SK-N-SH treated with all-trans-retinoic acid at 6 μM for 48 hours (cell line): ENCODE results near the gene CRISP3.

Experiments
- ATAC-seq: fragments of 200-7000 bp; cut with Tn5 transposase; 3 replicates; pipeline ENCODE4 v1.9.1; 2020; ENCODE audit warnings: mild to moderate bottlenecking, moderate library complexity
- ARNTL ChIP-seq: fragments of 450-650 bp; formaldehyde crosslinking; IDR thresholded peaks from 2 replicates; pipeline ENCODE4 v1.5.0; 2020; ENCODE audit warnings: low read depth, mild to moderate bottlenecking, moderate library complexity, borderline replicate concordance
- CSDC2 ChIP-seq: fragments of 250-450 bp; sonication (Bioruptor Pico); IDR thresholded peaks from 2 replicates; pipeline ENCODE4 v1.5.0; 2020; ENCODE audit warnings: mild to moderate bottlenecking, moderate library complexity
- ESRRG ChIP-seq: fragments of 250-450 bp; sonication (Bioruptor Pico); IDR thresholded peaks from 2 replicates; pipeline ENCODE4 v1.6.1; 2021; ENCODE audit warnings: mild to moderate bottlenecking
- GLIS3 ChIP-seq: fragments of 250-450 bp; sonication (Bioruptor Pico); IDR thresholded peaks from 2 replicates; pipeline ENCODE4 v1.5.0; 2020; ENCODE audit warnings: mild to moderate bottlenecking, moderate library complexity
- OSR1 ChIP-seq: fragments of 250-450 bp; sonication (Bioruptor Pico); IDR thresholded peaks from 2 replicates; pipeline ENCODE4 v1.8.0; 2022; ENCODE audit warnings: moderate library complexity, mild to moderate bottlenecking, inconsistent platforms
- POU6F1 ChIP-seq: fragments of 250-450 bp; sonication (Bioruptor Pico); IDR thresholded peaks from 2 replicates; pipeline ENCODE4 v1.8.0; 2021; ENCODE audit warnings: low read depth, mild to moderate bottlenecking, moderate library complexity, borderline replicate concordance
- RARB ChIP-seq: fragments of 250-450 bp; sonication (Bioruptor Pico); IDR thresholded peaks from 2 replicates; pipeline ENCODE4 v1.8.0; 2021; ENCODE audit warnings: mild to moderate bottlenecking, moderate library complexity
- SNAI2 ChIP-seq: fragments of 250-450 bp; sonication (Bioruptor Pico); IDR thresholded peaks from 2 replicates; pipeline ENCODE4 v1.5.0; 2020; ENCODE audit warnings: mild to moderate bottlenecking, moderate library complexity
- TCF4 ChIP-seq: fragments of 250-450 bp; sonication (Bioruptor Pico); IDR thresholded peaks from 2 replicates; pipeline ENCODE4 v1.8.0; 2021; ENCODE audit warnings: mild to moderate bottlenecking, moderate library complexity, borderline replicate concordance
- TOX ChIP-seq: fragments of 250-450 bp; sonication (Bioruptor Pico); IDR thresholded peaks from 2 replicates; pipeline ENCODE4 v1.8.0; 2021; ENCODE audit warnings: mild to moderate bottlenecking, moderate library complexity, borderline replicate concordance
- ZFP3 ChIP-seq: fragments of 250-450 bp; sonication (Bioruptor Pico); IDR thresholded peaks from 2 replicates; pipeline ENCODE4 v1.5.0; 2020; ENCODE audit warnings: mild to moderate bottlenecking, moderate library complexity
- ZFP30 ChIP-seq: fragments of 450-650 bp; formaldehyde crosslinking; IDR thresholded peaks from 2 replicates; pipeline ENCODE4 v1.5.0; 2022; ENCODE audit warnings: mild to moderate bottlenecking, moderate library complexity
- ZNF8 ChIP-seq: fragments of 450-650 bp; formaldehyde crosslinking; IDR thresholded peaks from 2 replicates; pipeline ENCODE4 v1.5.0; 2020; ENCODE audit warnings: mild to moderate bottlenecking, moderate library complexity
- TF ChIP-seq, protein P1 (sequence below): fragments of 250-450 bp; sonication (Bioruptor Pico); IDR thresholded peaks from 2 replicates; pipeline ENCODE4 v1.5.1; 2021; ENCODE audit warnings: mild to moderate bottlenecking, moderate library complexity
- TF ChIP-seq, protein P2 (sequence below): fragments of 250-450 bp; sonication (Bioruptor Pico); IDR thresholded peaks from 2 replicates; pipeline ENCODE4 v1.5.0; 2020; ENCODE audit warnings: mild to moderate bottlenecking, moderate library complexity

The CRISP3 gene

GRCh38 chr6:49784272-49784671, 40.1 kb upstream of the CRISP3 start (continued):
- no peak for TF ChIP-seq TCF4
- TF ChIP-seq GLIS3 (CRISPR knock-in tag): no peak
- TF ChIP-seq ZFP30 (CRISPR knock-in tag): no peak
- TF ChIP-seq RARB: no peak

DNA sequence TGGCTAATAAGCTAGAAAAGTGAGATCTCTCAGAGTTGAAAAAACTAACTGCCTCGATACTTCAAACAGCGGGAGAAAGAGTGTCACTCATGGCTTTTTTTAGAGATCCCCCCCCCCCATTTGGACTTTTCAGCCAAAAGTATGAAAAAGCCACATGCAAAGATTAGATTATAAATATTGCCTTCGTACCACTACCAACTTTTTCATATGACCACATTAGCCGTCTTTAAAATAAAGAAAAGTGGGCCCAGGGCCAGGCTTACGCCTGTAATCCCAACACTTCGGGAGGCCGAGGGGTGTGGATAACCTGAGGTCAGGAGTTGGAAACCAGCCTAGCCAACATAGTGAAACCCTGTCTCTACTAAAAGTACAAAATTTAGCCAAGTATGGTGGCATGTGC, 38.5 kb upstream of the CRISP3 start:
- ATAC-seq: no peak
- TF ChIP-seq, protein P1, sequence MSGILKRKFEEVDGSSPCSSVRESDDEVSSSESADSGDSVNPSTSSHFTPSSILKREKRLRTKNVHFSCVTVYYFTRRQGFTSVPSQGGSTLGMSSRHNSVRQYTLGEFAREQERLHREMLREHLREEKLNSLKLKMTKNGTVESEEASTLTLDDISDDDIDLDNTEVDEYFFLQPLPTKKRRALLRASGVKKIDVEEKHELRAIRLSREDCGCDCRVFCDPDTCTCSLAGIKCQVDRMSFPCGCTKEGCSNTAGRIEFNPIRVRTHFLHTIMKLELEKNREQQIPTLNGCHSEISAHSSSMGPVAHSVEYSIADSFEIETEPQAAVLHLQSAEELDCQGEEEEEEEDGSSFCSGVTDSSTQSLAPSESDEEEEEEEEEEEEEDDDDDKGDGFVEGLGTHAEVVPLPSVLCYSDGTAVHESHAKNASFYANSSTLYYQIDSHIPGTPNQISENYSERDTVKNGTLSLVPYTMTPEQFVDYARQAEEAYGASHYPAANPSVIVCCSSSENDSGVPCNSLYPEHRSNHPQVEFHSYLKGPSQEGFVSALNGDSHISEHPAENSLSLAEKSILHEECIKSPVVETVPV: no peak
- TF ChIP-seq RARB (no peak), GLIS3 (CRISPR knock-in tag) (no peak), ZFP3 (CRISPR knock-in tag) (no peak), POU6F1 (CRISPR knock-in tag) (no peak)

GRCh38 chr6:49782293-49782692, 38.1 kb upstream of the CRISP3 start:
- no peak for TF ChIP-seq SNAI2 (CRISPR knock-in tag)
- no peak for TF ChIP-seq ESRRG
- no peak for TF ChIP-seq ZNF8
- no peak for TF ChIP-seq ZFP30 (CRISPR knock-in tag)
- no peak for TF ChIP-seq OSR1 (CRISPR knock-in tag)
- no peak for TF ChIP-seq ARNTL (CRISPR knock-in tag)
- TF ChIP-seq, protein P2, sequence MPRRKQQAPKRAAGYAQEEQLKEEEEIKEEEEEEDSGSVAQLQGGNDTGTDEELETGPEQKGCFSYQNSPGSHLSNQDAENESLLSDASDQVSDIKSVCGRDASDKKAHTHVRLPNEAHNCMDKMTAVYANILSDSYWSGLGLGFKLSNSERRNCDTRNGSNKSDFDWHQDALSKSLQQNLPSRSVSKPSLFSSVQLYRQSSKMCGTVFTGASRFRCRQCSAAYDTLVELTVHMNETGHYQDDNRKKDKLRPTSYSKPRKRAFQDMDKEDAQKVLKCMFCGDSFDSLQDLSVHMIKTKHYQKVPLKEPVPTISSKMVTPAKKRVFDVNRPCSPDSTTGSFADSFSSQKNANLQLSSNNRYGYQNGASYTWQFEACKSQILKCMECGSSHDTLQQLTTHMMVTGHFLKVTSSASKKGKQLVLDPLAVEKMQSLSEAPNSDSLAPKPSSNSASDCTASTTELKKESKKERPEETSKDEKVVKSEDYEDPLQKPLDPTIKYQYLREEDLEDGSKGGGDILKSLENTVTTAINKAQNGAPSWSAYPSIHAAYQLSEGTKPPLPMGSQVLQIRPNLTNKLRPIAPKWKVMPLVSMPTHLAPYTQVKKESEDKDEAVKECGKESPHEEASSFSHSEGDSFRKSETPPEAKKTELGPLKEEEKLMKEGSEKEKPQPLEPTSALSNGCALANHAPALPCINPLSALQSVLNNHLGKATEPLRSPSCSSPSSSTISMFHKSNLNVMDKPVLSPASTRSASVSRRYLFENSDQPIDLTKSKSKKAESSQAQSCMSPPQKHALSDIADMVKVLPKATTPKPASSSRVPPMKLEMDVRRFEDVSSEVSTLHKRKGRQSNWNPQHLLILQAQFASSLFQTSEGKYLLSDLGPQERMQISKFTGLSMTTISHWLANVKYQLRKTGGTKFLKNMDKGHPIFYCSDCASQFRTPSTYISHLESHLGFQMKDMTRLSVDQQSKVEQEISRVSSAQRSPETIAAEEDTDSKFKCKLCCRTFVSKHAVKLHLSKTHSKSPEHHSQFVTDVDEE (CRISPR knock-in tag): no peak
- no peak for TF ChIP-seq POU6F1 (CRISPR knock-in tag)
- TF ChIP-seq ZFP3 (CRISPR knock-in tag): no peak
- TF ChIP-seq TOX: no peak
- no peak for TF ChIP-seq TCF4
- TF ChIP-seq CSDC2 (CRISPR knock-in tag): no peak
- TF ChIP-seq, all 23 proteins: peak for 0

DNA sequence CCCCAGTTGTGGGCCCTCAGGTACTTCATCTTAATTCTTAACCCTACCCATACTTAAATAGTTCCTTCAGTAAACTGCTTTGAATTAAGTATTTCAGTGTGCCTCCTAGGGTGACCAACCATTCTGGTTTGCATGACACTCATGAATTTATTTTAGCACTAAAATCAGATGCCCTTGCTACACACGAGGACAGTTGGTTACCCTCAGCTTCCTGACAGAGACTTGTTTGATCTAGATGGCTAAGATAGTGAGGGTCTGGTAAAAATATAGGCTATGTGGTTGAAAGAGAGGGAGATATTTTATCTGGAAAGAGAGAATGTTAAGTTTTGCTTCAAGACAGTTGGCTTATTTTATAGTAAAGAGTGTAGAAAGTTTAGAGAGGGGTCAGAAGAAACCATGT, 32.3 kb upstream of the CRISP3 start:
- no peak for TF ChIP-seq ZFP30 (CRISPR knock-in tag)
- TF ChIP-seq, protein P1: no peak
- no peak for TF ChIP-seq GLIS3 (CRISPR knock-in tag)
- no peak for TF ChIP-seq SNAI2 (CRISPR knock-in tag)
- TF ChIP-seq POU6F1 (CRISPR knock-in tag): no peak
- no peak for TF ChIP-seq TOX
- no peak for ATAC-seq

More at GRCh38 chr6:49782293-49782692, 38.1 kb upstream of the CRISP3 start:
- no peak for ATAC-seq
